DOHH2 (cell line): ENCODE results near the gene ATP5F1E.

Source experiments
- CTCF ChIP-seq: fragments of 200-600 bp; sonication (generic); IDR thresholded peaks from one replicate; pipeline ENCODE4 v1.5.1; 2014; ENCODE audit warnings: antibody characterized with exemption, mild to moderate bottlenecking, low read depth, low read length; ENCODE audit not compliant: poor library complexity, severe bottlenecking
- EZH2phosphoT487 ChIP-seq: fragments of 200-600 bp; sonication (generic); IDR thresholded peaks from 2 replicates; pipeline ENCODE4 v1.6.1; 2017; ENCODE audit warnings: borderline replicate concordance, mild to moderate bottlenecking, antibody characterized with exemption, low read length, moderate library complexity, mixed read lengths

GRCh38 chr20:59031564-59032022, 542 bp downstream of the ATP5F1E start:
- no peak for TF ChIP-seq CTCF
- TF ChIP-seq EZH2phosphoT487, result no peak
